ENCODE data around the gene FUZ. TPM values are rescaled to one million over a fixed set of nuclear protein-coding genes. Genes with fewer than 3 reads are reported as not detected.

Gene FUZ
- total RNA-seq, 1 experiment from 2014 or later = 19.0 TPM

DNA sequence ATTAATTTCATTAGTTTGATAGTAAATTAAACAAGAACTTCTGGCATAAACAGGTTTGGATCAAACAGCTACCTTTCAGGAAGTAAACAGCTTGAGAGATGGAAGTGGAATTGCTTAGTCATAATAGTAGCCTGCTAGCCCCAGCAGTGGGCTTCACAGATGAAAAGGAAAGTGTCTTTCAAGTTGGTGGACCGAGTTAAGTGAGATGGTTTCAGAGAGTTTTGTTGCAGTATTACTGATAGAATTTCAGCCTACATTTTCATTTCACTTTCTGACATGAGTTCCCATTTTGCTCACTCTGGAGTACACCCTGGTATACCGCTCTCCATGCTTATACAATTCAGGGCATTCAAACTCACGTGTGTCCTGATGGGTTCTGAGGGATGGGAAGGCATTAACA, 35.8 kb upstream of the FUZ start:
- intact Hi-C loops (cut with micrococcal nuclease) = no loop called here
- Mint-ChIP-seq H3K27me3 (ENCODE audit: insufficient read depth, unreplicated experiment) (no peaks in the 10 kb centered on the region), H3K27ac (ENCODE audit: low read depth, unreplicated experiment) (no peak overlapping the region), H3K9me3 (ENCODE audit: unreplicated experiment) (peaks cover 6% of the 10 kb centered on the region), H3K36me3 (ENCODE audit: insufficient read depth, unreplicated experiment) (peaks cover 11% of the 10 kb centered on the region), H3K4me3 (ENCODE audit: unreplicated experiment) (peak overlapping the region; percentile 66), H3K4me1 (ENCODE audit: insufficient read depth, unreplicated experiment) (peaks cover 32% of the 10 kb centered on the region)
- no peak for DNase-seq (ENCODE audit: unreplicated experiment)
- TF ChIP-seq CTCF (IDR thresholded peaks at IDR 0.05; ENCODE audit: unreplicated experiment) = no peak
- CTCF ChIA-PET = interaction anchor here (0.7 to 0.8 kb wide), 2 partner anchors 15 to 96 kb away, joined by 3 read pairs; no protein-coding TSS in a partner anchor
- POLR2A ChIA-PET = interaction anchor here (0.6 to 3.2 kb wide), 13 partner anchors 15 to 976 kb away, joined by 3 to 30 read pairs (median 5); partner anchors contain the start of genes AP2A1, FUZ, MED25 and NOSIP
- BruUV-seq (replicated peaks) = no TSS peak

GRCh38 chr19:49847731-49848696, 34.9 kb upstream of the FUZ start:
- DNase-seq (ENCODE audit: unreplicated experiment) = peak; percentile 92
- peak overlapping the region; percentile 66 for H3K4me3 Mint-ChIP-seq (ENCODE audit: unreplicated experiment)
- intact Hi-C loops (cut with micrococcal nuclease) = no loop called here
- H3K4me1 Mint-ChIP-seq (ENCODE audit: insufficient read depth, unreplicated experiment) = peaks cover 26% of the 10 kb centered on the region
- no TSS peak for BruUV-seq (replicated peaks)
- peak overlapping the region; percentile 69 for H3K27ac Mint-ChIP-seq (ENCODE audit: low read depth, unreplicated experiment)
- H3K27me3 Mint-ChIP-seq (ENCODE audit: insufficient read depth, unreplicated experiment) = no peaks in the 10 kb centered on the region
- POLR2A ChIA-PET = interaction anchor here (0.7 to 3.2 kb wide), 16 partner anchors 9 to 395 kb away, joined by 3 to 17 read pairs (median 5); partner anchors contain the start of genes AKT1S1, ALDH16A1, AP2A1 and FUZ
- TF ChIP-seq CTCF (IDR thresholded peaks at IDR 0.05; ENCODE audit: unreplicated experiment) = no peak
- H3K9me3 Mint-ChIP-seq (ENCODE audit: unreplicated experiment) = peaks cover 6% of the 10 kb centered on the region
- H3K36me3 Mint-ChIP-seq (ENCODE audit: insufficient read depth, unreplicated experiment) = peaks cover 11% of the 10 kb centered on the region
- CTCF ChIA-PET = interaction anchor here (0.6 to 0.9 kb wide), 5 partner anchors 16 to 343 kb away, joined by 3 to 5 read pairs (median 3); no protein-coding TSS in a partner anchor

GRCh38 chr19:49846408-49846807, 33.3 kb upstream of the FUZ start:
- intact Hi-C loops (cut with micrococcal nuclease) = no loop called here
- DNase-seq (ENCODE audit: unreplicated experiment) = no peak
- CTCF ChIA-PET = interaction anchor here (0.6 to 0.9 kb wide), 2 partner anchors 161 to 176 kb away, joined by 3 to 4 read pairs; no protein-coding TSS in a partner anchor
- Mint-ChIP-seq H3K9me3 (ENCODE audit: unreplicated experiment) (peaks cover 6% of the 10 kb centered on the region), H3K4me1 (ENCODE audit: insufficient read depth, unreplicated experiment) (peaks cover 16% of the 10 kb centered on the region), H3K36me3 (ENCODE audit: insufficient read depth, unreplicated experiment) (peaks cover 4% of the 10 kb centered on the region), H3K27ac (ENCODE audit: low read depth, unreplicated experiment) (no peak overlapping the region), H3K4me3 (ENCODE audit: unreplicated experiment) (no peak overlapping the region), H3K27me3 (ENCODE audit: insufficient read depth, unreplicated experiment) (no peaks in the 10 kb centered on the region)
- POLR2A ChIA-PET = no interaction called here
- TF ChIP-seq CTCF (IDR thresholded peaks at IDR 0.05; ENCODE audit: unreplicated experiment) = no peak
- no TSS peak for BruUV-seq (replicated peaks)

DNA sequence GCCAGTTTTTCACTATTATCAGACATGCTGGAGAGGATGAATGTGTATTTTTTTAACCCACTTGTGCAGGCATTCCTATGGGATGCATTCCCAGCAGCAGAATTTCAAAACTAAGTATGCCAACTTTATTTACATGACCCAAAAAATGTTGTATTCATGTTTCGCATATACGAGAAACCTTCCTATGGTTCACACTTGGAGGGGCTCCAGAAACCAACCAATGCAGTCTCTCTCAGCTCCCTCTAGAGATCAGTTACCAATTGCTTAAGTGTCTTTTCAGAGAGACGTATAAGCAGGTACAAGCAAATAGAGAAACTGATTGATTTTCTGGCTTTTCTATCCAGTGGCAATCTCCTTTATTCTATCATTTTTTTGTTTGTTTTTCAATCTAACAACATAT, 32.3 kb upstream of the FUZ start:
- Mint-ChIP-seq H3K27ac (ENCODE audit: low read depth, unreplicated experiment) (no peak overlapping the region), H3K36me3 (ENCODE audit: insufficient read depth, unreplicated experiment) (peaks cover 10% of the 10 kb centered on the region), H3K27me3 (ENCODE audit: insufficient read depth, unreplicated experiment) (no peaks in the 10 kb centered on the region), H3K9me3 (ENCODE audit: unreplicated experiment) (peaks cover 6% of the 10 kb centered on the region), H3K4me3 (ENCODE audit: unreplicated experiment) (no peak overlapping the region), H3K4me1 (ENCODE audit: insufficient read depth, unreplicated experiment) (peaks cover 19% of the 10 kb centered on the region)
- intact Hi-C loops (cut with micrococcal nuclease) = no loop called here
- no TSS peak for BruUV-seq (replicated peaks)
- ChIA-PET CTCF (interaction anchor here (1.2 kb wide), 1 partner anchor 42 kb away, joined by 3 read pairs; no protein-coding TSS in a partner anchor), POLR2A (interaction anchor here (0.6 kb wide), 1 partner anchor 32 kb away, joined by 4 read pairs; the partner anchor contains the start of genes AKT1S1 and TBC1D17)
- no peak for TF ChIP-seq CTCF (IDR thresholded peaks at IDR 0.05; ENCODE audit: unreplicated experiment)
- no peak for DNase-seq (ENCODE audit: unreplicated experiment)

Data from MCF 10A (cell line).